HFFc6 (cell line): ENCODE measurements around the gene MYNN. TPM values are rescaled to one million over a fixed set of nuclear protein-coding genes. Genes with fewer than 3 reads are reported as not detected.

ENCODE experiments used
- DNase-seq: peaks from one replicate; pipeline ENCODE4 v3.0.0-alpha.2; 2018
- H3K27ac Mint-ChIP-seq: 2 replicates; pipeline ENCODE4 v1.8.0; 2020; ENCODE audit warnings: mild to moderate bottlenecking, mixed read lengths
- H3K27me3 Mint-ChIP-seq: 2 replicates; pipeline ENCODE4 v1.8.0; 2021; ENCODE audit warnings: mild to moderate bottlenecking, moderate library complexity, mixed read lengths; ENCODE audit not compliant: insufficient read depth
- H3K36me3 Mint-ChIP-seq: 2 replicates; pipeline ENCODE4 v1.8.0; 2021; ENCODE audit warnings: low read depth, mixed read lengths
- H3K4me1 Mint-ChIP-seq: 2 replicates; pipeline ENCODE4 v1.8.0; 2020; ENCODE audit warnings: low read depth, mixed read lengths
- H3K4me3 Mint-ChIP-seq: 2 replicates; pipeline ENCODE4 v1.8.0; 2020; ENCODE audit warnings: mild to moderate bottlenecking, moderate library complexity, mixed read lengths
- H3K9me3 Mint-ChIP-seq: 2 replicates; pipeline ENCODE4 v1.8.0; 2020; ENCODE audit warnings: mild to moderate bottlenecking, mixed read lengths
- total RNA-seq, 6 experiments: library from RNA; stranded (reverse); fragmentation: NEBNext Ultra II Directional; extraction: Animal tissue kit (Norgen Biotek cat#: 25700); gene quantifications; 2 replicates in 1 of 6; 3 replicates in 5 of 6; pipeline ENCODE4 v1.2.3, GENCODE V29; 2021
- TF ChIP-seq, protein P1 (sequence below): fragments of 200-600 bp; sonication (generic); IDR thresholded peaks from 2 replicates; pipeline ENCODE4 v1.5.0; 2021; ENCODE audit warnings: antibody characterized with exemption, mild to moderate bottlenecking

MYNN gene
- total RNA-seq, 6 experiments from 2014 or later: 10.9 to 13.8 (median 11.7) TPM

DNA sequence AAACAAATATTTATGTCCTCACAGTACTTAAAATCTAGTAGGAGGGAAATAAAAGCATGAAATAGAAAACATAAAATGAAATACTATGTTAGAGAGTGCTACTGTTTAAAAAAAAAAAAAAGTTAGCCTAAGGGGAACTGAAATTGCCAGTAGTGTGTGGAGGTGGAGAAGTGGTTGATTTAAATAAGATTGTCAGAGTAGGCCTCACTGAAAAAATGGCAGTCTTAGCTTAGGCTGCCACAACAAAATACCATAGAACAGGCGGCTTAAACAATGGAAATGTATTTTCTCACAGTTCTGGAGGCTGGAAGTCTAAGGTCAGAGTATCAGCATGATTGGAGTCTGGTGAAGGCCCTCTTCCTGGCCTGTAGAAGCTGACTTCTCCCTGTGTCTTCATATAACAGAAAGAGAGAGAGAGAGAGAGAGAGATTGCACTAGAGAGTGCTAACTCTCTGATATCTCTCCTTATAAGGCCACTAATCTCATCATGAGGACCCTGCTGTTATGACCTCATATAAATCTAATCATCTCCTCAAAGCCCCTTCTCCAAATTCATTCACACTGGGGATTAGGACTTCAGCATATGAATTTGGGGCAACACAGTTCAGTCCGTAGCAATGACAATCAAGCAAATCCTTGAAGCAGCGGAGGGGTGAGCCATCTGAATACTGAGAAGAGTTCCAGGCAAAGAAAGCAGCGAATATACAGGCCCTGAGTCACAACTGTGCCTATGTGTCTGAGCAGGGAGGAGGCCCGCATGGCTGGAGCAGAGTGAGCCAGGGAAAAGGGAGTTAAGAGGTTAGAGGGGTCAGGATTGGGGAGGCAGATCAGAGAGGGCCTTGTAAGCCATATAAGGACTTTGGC lies 63.1 kb downstream of the MYNN start:
- H3K27ac Mint-ChIP-seq: peak overlapping the region; percentile 88

DNA sequence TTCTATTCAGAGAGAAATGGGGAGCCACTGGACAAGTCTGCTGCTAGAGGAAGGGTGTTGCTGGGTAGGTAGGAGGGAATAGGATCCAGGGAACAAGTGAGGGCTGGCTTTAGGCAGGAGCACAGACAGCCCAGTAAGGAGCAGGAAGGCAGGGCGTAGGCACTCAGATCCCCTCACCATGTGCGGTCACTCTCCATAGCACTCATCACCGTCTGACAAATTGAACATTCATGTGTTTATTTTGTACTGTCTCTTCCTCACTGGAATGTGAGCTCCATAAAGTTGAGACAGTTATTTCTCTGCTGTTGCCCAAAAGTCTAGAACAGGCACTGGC lies 63.7 kb downstream of the MYNN start:
- H3K27ac Mint-ChIP-seq: peak overlapping the region; percentile 88
- TF ChIP-seq, protein P1, sequence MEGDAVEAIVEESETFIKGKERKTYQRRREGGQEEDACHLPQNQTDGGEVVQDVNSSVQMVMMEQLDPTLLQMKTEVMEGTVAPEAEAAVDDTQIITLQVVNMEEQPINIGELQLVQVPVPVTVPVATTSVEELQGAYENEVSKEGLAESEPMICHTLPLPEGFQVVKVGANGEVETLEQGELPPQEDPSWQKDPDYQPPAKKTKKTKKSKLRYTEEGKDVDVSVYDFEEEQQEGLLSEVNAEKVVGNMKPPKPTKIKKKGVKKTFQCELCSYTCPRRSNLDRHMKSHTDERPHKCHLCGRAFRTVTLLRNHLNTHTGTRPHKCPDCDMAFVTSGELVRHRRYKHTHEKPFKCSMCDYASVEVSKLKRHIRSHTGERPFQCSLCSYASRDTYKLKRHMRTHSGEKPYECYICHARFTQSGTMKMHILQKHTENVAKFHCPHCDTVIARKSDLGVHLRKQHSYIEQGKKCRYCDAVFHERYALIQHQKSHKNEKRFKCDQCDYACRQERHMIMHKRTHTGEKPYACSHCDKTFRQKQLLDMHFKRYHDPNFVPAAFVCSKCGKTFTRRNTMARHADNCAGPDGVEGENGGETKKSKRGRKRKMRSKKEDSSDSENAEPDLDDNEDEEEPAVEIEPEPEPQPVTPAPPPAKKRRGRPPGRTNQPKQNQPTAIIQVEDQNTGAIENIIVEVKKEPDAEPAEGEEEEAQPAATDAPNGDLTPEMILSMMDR: no peak
- no peaks in the 10 kb centered on the region for H3K9me3 Mint-ChIP-seq
- H3K27me3 Mint-ChIP-seq: no peaks in the 10 kb centered on the region
- peak; percentile 6 for DNase-seq
- peaks cover 26% of the 10 kb centered on the region for H3K4me1 Mint-ChIP-seq
- H3K36me3 Mint-ChIP-seq: no peaks in the 10 kb centered on the region
- peak overlapping the region; percentile 28; the same call in 1 of the 2 replicates for H3K4me3 Mint-ChIP-seq

More for the DNA sequence above, 63.1 kb downstream of the MYNN start:
- Mint-ChIP-seq H3K27me3 (no peaks in the 10 kb centered on the region), H3K36me3 (no peaks in the 10 kb centered on the region), H3K9me3 (no peaks in the 10 kb centered on the region), H3K4me3 (peak overlapping the region; percentile 28; the same call in 1 of the 2 replicates), H3K4me1 (peaks cover 26% of the 10 kb centered on the region)
- TF ChIP-seq, protein P1: no peak
- DNase-seq: peak; percentile 35

DNA sequence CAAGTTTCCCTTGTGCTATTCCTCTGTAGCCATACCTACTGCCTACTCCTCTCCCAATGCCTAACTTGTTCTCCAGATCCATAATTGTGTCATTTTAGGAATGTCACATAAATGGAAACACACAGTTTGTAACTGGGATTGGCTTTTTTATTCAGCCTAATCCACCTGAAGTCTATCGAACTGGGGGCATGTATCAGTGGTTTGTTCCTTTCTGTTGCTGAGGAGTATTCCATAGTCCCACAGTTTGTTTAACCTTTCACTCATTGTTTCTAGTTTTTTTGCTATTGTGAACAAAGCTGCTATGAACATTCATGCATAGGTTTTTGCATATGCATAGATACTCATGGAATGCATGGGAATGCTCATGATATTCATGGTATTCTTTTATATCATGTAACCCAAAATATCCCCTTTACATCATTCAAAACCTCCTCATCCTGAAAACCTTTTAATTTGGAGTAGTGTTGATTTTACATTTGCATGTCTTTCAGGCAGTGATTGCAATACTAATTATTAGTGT lies 65.4 kb downstream of the MYNN start:
- H3K9me3 Mint-ChIP-seq: no peaks in the 10 kb centered on the region
- no peak overlapping the region for H3K4me3 Mint-ChIP-seq
- no peaks in the 10 kb centered on the region for H3K27me3 Mint-ChIP-seq
- no peak overlapping the region for H3K27ac Mint-ChIP-seq
- TF ChIP-seq, protein P1: no peak
- no peak for DNase-seq
- H3K4me1 Mint-ChIP-seq: peaks cover 26% of the 10 kb centered on the region
- no peaks in the 10 kb centered on the region for H3K36me3 Mint-ChIP-seq

Other genes with a start within 250 kb of the MYNN start
- 10 to 100 TPM in 2 of 6 experiments, 1 to 10 TPM in 4; 3.6 to 10.9 (median 9.4) TPM for gene MECOM, start 109.7 kb upstream of the MYNN start, total RNA-seq
- gene TERC, start 8.3 kb upstream of the MYNN start, total RNA-seq: 10 to 100 TPM in 5 of 6 experiments, 1 to 10 TPM in 1; 9.7 to 24.5 (median 13.3) TPM
- gene ACTRT3, start 3.8 kb upstream of the MYNN start, total RNA-seq: 1 to 10 TPM; 1.2 to 3.5 (median 1.7) TPM
- gene LRRIQ4, start 39.5 kb downstream of the MYNN start, total RNA-seq: not detected
- 1 to 10 TPM in 3 of 6 experiments, under 1 TPM in 3; 0.59 to 1.5 (median 0.94) TPM for gene LRRC34, start 39.5 kb downstream of the MYNN start, total RNA-seq
- not detected for gene LRRC31, start 96.5 kb downstream of the MYNN start, total RNA-seq
- not detected for gene SAMD7, start 138.2 kb downstream of the MYNN start, total RNA-seq
- gene SEC62, start 193.4 kb downstream of the MYNN start, total RNA-seq: 100 to 1,000 TPM; 124 to 153 (median 133) TPM